GM12864 (cell line): ENCODE data around the gene XDH.

Source experiments
- DNase-seq: peaks from one replicate; pipeline ENCODE4 v3.0.0-alpha.2; 2011; ENCODE audit warnings: low read depth
- H3K4me3 ChIP-seq: 2 replicates; pipeline ENCODE4 v1.5.1; 2011; ENCODE audit warnings: mild to moderate bottlenecking, low read depth, low read length, control low read depth
- CTCF ChIP-seq: IDR thresholded peaks from 2 replicates; pipeline ENCODE4 v1.5.1; 2011; ENCODE audit warnings: low read depth, mild to moderate bottlenecking, moderate library complexity, low read length, control low read depth, inconsistent platforms; ENCODE audit errors: missing control alignments

The XDH gene

DNA sequence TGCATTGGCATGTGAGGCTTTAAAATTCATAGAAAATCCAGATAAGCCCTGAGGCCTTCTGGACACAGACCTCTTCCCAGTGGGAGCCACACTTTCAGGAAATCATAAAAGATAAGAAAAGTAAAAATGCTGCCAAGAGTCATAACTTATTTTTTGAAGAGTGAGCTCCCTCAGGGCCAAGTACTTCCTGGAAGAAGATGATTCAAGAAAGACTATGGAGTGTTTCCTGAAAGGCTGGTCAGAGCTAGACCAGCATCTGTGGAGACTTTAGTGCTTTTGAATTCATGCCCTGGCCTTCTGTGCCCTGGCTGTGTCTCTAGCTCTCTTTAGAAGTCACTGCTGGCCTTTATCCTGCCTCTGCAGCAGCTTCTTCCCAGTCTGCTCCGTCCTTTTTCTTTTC is 6.4 kb upstream of the XDH start:
- DNase-seq: no peak
- H3K4me3 ChIP-seq: no peak overlapping the region
- no peak for TF ChIP-seq CTCF

GRCh38 chr2:31419386-31419785 is 4.8 kb upstream of the XDH start:
- no peak overlapping the region for H3K4me3 ChIP-seq
- DNase-seq: no peak
- TF ChIP-seq CTCF: no peak

GRCh38 chr2:31415421-31415820 is 879 bp upstream of the XDH start:
- TF ChIP-seq CTCF: no peak
- H3K4me3 ChIP-seq: no peak overlapping the region
- no peak for DNase-seq

DNA sequence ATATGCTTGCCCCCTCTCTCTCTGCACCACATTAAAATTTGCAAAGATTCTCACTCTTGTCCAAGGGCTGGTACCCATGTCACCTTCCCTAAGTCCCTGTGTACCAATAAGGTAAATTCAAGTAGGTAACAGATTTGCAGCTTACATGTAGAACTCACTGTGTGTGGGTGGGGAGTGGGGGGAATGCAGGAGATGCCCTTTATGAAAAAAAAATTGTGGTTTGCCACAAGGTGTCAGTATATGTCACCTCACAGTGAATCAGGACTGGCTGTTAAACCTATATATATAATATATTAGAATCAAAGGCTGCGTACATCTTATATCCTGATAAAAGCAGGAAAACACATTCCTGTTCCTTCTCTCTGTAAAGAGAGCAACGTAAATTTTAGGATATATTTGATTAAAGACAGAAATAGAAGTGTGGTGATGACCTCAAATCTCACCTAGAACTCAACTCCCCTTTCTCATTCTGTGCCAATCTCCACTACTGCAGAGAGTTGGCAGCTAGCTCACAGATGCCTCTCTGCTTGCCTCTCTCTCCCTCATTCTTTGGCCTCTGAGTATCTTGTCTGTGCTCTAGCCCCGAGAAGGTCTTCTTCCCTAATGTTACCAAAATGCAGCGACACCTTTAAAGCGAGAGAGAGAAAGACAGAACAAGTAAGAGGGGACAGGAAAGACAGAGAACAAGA is 536 bp downstream of the XDH start:
- H3K4me3 ChIP-seq: no peak overlapping the region
- no peak for DNase-seq
- TF ChIP-seq CTCF: no peak

DNA sequence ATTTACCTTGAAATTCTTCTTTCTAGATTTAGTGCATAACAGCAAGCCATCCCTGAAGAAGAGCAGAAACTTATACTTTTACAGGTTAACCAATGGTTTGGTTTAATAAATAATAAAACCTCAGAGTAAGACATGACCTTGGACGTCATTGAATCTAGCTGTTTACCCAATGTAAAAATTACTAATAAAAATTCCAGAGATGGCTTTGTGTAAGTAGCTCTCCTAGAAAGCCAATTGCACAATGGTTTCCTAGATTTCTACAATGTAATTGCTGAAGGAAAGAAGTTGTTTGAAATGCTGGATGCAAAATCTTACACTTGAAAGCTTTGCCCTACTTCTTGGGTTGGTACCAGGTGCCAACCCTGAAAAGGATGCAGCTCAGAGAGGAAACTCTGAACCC is 1.5 kb downstream of the XDH start:
- H3K4me3 ChIP-seq: no peak overlapping the region
- DNase-seq: no peak

DNA sequence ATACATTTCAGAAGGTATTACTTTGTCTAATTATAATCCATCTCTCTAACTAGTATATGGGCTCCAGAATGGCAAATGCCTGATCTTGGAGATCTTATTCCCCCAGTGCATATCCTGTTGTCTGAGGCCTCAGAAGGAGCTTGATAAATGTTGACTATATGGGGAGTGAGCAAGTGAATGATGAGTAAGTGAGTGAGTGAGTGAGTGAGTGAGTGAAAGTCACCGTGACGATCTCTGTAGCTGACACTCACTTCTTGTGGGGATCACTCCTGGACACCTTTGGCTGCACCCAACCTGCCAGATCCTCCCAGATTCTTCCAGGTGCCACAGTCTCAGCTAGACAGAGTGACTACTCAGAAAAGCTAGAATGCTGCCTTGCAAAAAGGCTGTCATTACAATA is 2.8 kb downstream of the XDH start:
- DNase-seq: no peak
- H3K4me3 ChIP-seq: no peak overlapping the region
- TF ChIP-seq CTCF: no peak

More for the DNA sequence above, 1.5 kb downstream of the XDH start:
- no peak for TF ChIP-seq CTCF
